Urinary bladder (tissue), 4 donors: ENCODE data around the gene BAD. TPM values are rescaled to one million over a fixed set of nuclear protein-coding genes. Genes with fewer than 3 reads are reported as not detected.
"Not testable (repeated sequence)": the region's sequence is repeated elsewhere in the genome, so short reads cannot be mapped to it uniquely, and the experiment has no call there.

ENCODE experiments used
- DNase-seq: peaks from one replicate; pipeline ENCODE4 v3.0.0-alpha.2; 2015; ENCODE audit errors: extremely low spot score
- H3K27ac ChIP-seq: one replicate; pipeline ENCODE4 v1.5.1; 2013; ENCODE audit warnings: low read depth, mild to moderate bottlenecking, moderate library complexity
- H3K36me3 ChIP-seq: one replicate; pipeline ENCODE4 v1.6.1; 2013; ENCODE audit warnings: mild to moderate bottlenecking, moderate library complexity; ENCODE audit not compliant: insufficient read depth
- H3K4me1 ChIP-seq: one replicate; pipeline ENCODE4 v1.6.1; 2013; ENCODE audit warnings: mild to moderate bottlenecking, moderate library complexity; ENCODE audit not compliant: insufficient read depth
- H3K4me3 ChIP-seq: one replicate; pipeline ENCODE4 v1.5.1; 2013; ENCODE audit warnings: low read depth, low read length
- WGBS: extraction: QIAGEN DNeasy Blood & Tissue Kit; methylation state at CpG from one replicate; pipeline ENCODE4 v1.1.7; 2013; 5-methylcytosine and 5-hydroxymethylcytosine counted together
- polyA plus RNA-seq: library from polyadenylated mRNA; stranded (reverse); fragments of 200-250 nt; gene quantifications from one replicate; pipeline ENCODE4 v1.2.3, GENCODE V29; 2013
- total RNA-seq: library from RNA; depleted of rRNA; stranded (reverse); fragments of >200 nt; gene quantifications from one replicate; pipeline ENCODE4 v1.2.3, GENCODE V29; 2014
- donor health status: healthy with polysubstance abuse.
- donor health status: healthy.

The BAD gene
- total and polyA plus RNA-seq, 2 donors = 34.2 to 111 TPM

DNA sequence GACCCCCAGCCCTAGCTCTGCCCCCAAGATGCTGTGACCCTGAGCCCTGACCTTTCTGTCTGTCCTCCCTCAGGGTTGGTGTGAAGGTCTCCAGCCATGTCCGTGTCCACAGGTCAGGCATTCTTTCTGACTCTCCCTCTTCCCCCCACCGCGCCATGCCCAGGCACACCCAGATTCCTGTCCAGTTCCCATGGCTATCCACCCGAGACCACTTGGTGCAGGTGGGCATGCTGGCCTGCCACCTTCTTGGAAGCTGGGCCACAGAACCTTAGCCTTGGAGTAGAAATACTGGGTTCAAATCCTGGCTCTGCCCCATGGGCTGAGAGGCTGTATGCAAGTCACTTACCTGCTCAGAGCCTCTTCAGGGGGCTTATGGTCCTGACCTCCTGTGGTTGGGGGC is 35.4 kb downstream of the BAD start:
- 94% methylated on average over 4 of the region's 4 CpGs for WGBS
- no peak for DNase-seq
- Histone ChIP-seq H3K4me1 (no peaks in the 10 kb centered on the region), H3K36me3 (no peaks in the 10 kb centered on the region), H3K4me3 (no peak overlapping the region), H3K27ac (no peak overlapping the region)

DNA sequence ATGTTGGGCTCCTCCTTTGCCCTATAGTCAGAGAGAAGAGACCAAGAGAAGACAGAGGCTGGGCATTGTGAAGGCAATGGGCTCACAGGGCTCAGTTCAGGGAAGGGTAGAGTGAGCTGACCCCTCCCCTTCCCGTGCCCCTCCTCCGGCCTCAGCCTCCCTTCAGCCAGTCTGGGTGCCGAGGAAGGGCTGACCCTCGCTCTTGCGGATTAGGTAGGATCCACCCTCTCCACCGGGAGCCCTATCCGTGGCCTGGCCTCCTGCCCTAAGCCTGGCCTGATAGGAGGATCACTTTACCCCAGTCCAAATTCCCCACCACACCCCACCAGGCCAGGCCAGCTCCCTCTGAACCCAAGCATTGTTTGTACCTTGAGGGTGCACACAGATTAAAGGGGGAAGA is 35.9 kb downstream of the BAD start:
- Histone ChIP-seq H3K27ac (no peak overlapping the region), H3K4me3 (no peak overlapping the region), H3K4me1 (no peaks in the 10 kb centered on the region), H3K36me3 (no peaks in the 10 kb centered on the region)
- no peak for DNase-seq
- 79% methylated on average over 7 of the region's 7 CpGs for WGBS

DNA sequence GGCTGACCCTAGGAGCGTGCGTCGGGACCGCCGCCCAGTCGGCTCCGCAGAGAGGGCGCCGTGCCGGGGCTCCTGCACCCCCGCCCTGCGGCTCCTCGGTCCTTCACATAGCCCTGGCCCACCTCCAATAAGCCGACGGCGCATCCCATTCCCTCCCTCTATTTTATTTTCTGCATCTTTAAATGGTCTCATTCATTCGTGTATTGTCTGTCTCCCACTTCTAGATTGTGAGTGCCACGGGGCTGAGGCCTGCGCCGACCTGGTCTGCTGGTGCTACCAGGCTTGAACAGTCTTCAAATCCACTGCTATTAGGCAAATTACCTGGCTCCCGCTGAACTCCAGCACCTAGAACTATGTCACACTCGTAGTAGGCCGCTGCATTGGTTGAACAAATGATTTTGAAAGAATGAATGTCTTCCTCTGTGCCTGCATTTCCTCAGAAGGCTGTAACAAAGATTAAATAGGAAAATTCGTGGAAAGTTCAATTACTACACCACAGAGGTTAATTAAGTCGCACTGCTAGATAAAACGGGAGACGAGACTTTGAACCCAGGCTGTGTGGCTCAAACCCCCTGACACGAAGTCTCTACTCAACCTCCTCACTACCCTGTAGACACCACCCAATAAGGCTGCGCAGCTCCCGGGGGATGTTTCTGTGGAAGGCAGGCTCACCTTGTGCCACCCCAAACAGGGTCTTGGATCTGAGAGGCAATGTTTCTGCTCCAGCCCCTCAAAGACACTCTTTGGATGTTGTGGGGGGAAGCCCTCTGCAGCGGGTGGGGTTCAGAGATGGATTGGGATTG is 36.5 kb downstream of the BAD start:
- H3K4me3 ChIP-seq = peak overlapping the region; percentile 56
- 41% methylated on average over 31 of the region's 31 CpGs for WGBS
- H3K36me3 ChIP-seq = no peaks in the 10 kb centered on the region
- DNase-seq = no peak
- H3K27ac ChIP-seq = no peak overlapping the region
- no peaks in the 10 kb centered on the region for H3K4me1 ChIP-seq

DNA sequence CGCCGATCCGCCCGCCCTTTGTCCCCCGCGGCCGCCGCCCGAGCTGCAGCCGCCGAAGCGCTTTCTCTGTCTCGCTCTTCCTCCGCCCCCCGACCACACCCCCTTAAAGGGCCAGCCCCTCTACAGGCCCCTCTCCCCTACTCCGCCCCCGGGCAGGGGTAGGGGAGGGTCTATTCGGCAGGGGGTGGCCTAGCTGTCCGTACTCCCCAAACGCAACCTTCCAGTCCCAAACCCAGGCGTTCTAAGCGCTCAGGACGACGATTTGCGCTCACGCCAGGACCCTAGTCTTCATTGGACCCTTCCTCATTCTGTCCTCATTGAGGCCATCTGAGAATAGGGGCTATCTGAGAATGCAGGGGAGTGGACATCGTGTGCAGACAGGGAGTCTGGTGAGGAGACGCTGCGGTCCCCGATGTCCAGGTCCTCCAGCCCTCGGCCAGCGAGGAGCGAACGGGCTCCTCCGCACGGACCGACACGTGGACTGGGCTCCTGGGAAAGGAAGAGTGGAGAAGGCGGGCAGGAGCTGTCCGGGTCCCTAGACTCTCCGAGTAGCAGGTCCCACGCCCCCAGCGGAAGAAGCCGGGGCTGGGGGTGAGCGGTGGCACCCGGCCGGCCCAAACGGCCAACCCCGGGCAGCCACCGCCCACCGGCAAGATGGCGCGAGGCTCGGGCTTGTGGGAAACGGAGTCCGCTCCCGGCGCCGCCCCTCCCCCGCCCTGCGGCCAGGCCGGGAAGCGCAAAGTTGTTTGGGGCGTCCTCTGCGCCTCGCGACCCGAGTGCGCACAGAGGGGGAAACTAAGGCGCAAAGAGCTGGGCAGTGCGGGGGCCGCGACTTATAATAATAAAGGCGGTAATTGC is 37.4 kb downstream of the BAD start, which contains the start of gene PPP1R14B:
PPP1R14B (minus strand) TSS at position 73 of the 858 bp plus-strand sequence. CDS start 270 bp downstream, outside the sequence.
- peak within 1 kb of the TSS; percentile 56 for H3K4me3 ChIP-seq
- WGBS = under 1% methylated on average over 74 of the region's 74 CpGs
- DNase-seq = no peak
- peak within 1 kb of the TSS; percentile 83 for H3K27ac ChIP-seq
- no peaks in the 10 kb centered on the region for H3K36me3 ChIP-seq
- no peaks in the 10 kb centered on the region for H3K4me1 ChIP-seq

DNA sequence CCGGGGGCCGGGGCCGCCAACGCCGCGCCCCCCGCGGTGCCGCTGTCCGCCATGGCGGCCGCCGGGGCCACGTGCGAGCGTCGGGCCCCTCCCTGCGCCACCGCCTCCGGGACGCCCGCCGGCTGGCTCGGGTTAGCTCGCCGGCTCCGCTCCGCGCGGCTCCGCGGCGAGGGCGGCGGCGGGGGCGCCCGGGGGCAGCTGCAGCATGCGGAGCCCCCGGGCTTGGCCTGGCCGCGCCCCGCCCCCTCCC is 37.9 kb downstream of the BAD start:
- DNase-seq, H3K36me3 ChIP-seq, H3K4me1 ChIP-seq, H3K27ac ChIP-seq: not testable (repeated sequence)
- WGBS = under 1% methylated on average over 43 of the region's 43 CpGs
- H3K4me3 ChIP-seq = peak overlapping the region; percentile 56

DNA sequence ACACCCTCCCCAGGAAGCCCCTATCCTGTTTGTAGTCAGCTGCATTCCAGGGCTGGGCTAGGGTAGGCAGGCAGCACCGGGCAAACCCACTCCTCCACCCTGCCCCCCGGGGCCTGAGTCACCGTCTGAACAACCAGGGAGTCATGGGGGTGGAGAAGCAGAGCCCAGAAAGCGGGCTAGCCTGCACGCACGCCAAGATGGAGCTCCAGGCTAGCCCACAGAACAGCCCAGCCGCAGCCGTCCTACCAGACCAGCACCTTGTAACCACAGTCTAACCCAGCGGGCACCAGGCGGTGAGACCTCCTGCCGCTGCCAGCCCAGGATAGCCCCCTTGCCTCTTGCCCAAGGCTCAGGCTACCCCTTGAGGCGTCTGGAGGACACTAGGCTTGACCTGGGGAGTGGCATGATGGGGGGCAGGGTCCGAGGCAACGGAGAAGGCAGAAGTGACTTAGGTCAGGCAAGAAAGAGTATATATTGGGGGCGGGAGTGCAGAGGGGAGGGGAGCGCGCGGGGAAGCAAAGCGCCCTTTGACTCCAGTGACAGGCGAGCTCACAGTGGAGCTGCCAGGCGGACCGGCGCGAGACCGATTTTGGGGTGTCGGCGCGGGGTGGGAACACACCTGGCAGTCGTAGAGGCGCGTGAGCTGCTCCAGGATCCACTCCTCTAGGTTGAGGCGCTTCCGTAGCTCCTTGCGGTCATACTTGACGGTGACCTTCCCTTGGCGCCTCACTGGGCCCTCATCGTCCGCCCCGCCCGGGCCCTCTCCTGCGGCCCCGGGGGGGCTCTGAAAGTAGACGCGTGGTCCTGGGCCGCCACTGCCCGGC is 38.5 kb downstream of the BAD start:
- no peaks in the 10 kb centered on the region for H3K4me1 ChIP-seq
- under 1% methylated on average over 46 of the region's 46 CpGs for WGBS

DNA sequence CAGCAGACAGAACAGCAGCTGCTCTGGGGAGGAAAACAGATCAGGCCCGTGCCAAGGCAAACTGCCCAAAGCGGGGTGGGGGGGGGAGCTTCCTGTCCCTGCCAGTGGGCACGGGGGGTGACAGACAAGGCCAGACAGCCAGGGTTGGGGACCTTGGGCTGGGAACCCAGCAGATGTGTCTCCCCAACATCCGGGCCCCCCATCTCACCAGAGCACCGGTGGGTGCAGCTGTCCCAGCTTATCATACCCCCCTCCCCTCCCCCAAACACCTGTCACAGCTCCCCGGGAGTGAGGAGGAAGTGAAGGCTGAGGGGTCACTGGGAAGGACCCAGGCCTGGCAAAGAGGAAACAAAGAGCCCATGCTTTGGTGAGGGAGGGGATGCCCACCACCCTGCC is 39.1 kb downstream of the BAD start:
- Histone ChIP-seq H3K27ac (peak overlapping the region; percentile 62), H3K36me3 (no peaks in the 10 kb centered on the region), H3K4me3 (peak overlapping the region; percentile 56), H3K4me1 (no peaks in the 10 kb centered on the region)
- 11% methylated on average over 6 of the region's 6 CpGs for WGBS
- no peak for DNase-seq

More for the DNA sequence above, 38.5 kb downstream of the BAD start:
- H3K36me3 ChIP-seq = no peaks in the 10 kb centered on the region
- H3K4me3 ChIP-seq = peak overlapping the region; percentile 56
- DNase-seq = no peak
- H3K27ac ChIP-seq = peak overlapping the region; percentile 62

DNA sequence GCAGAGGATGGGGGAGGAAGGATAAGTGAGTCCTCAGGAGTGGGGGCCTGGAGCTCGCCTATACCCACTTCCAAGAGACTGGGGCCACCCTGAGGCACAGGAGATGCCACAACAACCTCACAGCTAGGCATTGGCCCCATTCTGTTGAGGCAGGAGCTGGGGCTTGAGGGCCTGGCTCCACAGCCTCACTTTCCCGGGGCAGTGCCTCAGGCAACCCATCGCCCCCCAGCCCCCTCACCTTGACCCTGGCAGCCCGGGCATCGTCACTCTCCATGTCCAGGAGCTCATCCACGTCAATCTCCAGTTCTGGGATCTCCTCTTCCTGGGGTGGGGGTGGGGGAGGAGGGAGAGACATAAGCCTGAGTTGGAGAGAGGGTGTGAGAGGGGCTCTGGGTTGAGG is 39.5 kb downstream of the BAD start:
- Histone ChIP-seq H3K4me3 (no peak overlapping the region), H3K4me1 (no peaks in the 10 kb centered on the region), H3K36me3 (no peaks in the 10 kb centered on the region), H3K27ac (peak overlapping the region; percentile 62)
- WGBS = 42% methylated on average over 6 of the region's 6 CpGs
- no peak for DNase-seq

DNA sequence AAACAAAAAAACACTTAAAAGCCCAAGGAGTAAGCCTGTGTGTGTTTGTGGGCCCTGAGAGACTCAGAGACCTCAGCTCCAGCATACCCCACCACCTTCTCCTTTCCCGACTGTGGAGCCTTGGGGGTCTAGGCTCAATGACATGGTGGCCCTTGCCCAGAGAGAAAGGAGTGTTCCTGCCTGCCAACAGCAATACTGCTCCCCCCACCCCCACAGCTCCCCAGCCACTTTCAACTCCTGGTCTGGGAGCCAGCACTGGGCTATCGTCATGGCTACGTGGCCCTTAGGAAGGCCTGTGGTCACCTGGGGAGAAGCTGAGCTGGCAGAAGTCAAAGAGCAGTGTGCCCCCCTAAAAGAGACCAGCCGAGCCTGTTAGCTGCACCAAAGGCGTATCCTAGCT is 40.4 kb downstream of the BAD start:
- H3K36me3 ChIP-seq = no peaks in the 10 kb centered on the region
- WGBS = 65% methylated on average over 5 of the region's 5 CpGs
- no peak for DNase-seq
- H3K27ac ChIP-seq = no peak overlapping the region
- no peaks in the 10 kb centered on the region for H3K4me1 ChIP-seq
- no peak overlapping the region for H3K4me3 ChIP-seq

DNA sequence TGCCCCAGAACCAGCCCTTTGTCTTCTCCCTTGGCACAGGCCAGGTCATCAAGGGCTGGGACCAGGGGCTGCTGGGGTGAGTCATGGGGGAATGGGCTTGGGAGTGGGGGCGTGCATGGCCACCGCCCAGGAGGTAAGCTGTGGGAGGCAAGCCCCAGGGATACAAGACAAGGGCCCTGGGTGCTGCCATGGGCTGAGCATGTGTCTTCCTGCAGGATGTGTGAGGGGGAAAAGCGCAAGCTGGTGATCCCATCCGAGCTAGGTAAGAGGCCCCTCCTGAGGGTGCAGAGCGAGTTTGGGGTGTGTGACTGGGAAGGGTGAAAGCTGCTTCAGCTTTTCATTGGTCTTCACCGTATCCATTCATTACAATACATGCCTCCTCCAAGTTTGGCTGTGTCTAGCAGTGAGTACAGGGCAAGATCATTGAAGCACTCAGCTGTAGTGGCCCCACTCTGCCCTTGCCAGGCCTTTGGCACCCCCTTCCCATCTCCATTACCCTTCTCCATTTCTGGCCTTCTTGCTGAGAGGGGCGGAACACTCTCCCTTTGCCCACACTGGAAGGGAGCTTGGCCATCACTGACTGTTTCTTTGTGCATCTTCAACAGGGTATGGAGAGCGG is 41.1 kb downstream of the BAD start:
- Histone ChIP-seq H3K36me3 (no peaks in the 10 kb centered on the region), H3K27ac (no peak overlapping the region), H3K4me1 (no peaks in the 10 kb centered on the region), H3K4me3 (no peak overlapping the region)
- no peak for DNase-seq
- WGBS = 82% methylated on average over 8 of the region's 8 CpGs

DNA sequence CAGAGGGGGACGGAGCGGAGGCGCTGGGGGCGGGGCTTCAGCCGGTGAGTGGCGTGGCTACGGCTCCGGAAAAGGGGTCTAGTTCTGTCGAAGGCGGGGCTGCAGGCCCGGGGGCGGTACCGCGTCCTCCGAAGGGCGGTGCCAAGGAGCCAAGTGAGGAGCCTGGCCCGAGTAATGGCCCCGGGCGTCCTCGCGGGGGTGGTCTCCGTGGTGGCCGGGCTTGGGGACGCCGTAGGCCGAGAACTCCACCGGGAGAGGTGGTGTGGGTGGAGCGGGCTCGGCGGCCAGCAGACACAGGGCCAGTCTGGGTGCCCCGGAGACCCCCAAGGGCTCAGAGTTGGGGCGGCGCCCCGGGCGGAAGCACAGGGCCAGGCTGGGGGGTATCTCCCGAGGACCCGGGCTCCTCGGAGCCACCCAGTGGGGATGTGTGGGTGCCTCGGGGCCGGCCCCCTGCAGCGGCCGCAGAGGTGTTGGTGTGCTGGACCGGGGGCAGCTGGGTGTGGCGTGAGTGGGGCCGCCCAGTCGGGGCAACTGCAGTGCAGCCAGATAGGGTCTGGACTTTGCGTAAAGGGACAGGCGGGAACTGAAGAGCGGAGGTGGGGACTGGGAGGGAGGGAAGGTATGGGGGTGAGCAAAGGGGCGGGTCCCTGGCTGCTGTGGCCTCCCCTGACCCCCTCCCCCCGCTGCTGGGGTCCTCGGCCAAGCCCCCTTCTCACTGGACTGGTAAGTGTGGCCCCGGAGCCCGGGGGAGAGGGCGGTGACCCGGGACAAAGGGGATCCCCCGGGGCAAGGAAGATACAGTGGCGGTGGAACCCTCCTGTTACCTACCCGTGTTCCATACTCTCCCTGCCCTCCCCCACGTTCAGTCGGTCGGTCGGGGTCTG is 42.7 kb downstream of the BAD start:
- DNase-seq = no peak
- peak overlapping the region; percentile 81 for H3K4me3 ChIP-seq
- under 1% methylated on average over 63 of the region's 63 CpGs for WGBS
- H3K36me3 ChIP-seq = no peaks in the 10 kb centered on the region
- H3K4me1 ChIP-seq = no peaks in the 10 kb centered on the region
- H3K27ac ChIP-seq = peak overlapping the region; percentile 95

DNA sequence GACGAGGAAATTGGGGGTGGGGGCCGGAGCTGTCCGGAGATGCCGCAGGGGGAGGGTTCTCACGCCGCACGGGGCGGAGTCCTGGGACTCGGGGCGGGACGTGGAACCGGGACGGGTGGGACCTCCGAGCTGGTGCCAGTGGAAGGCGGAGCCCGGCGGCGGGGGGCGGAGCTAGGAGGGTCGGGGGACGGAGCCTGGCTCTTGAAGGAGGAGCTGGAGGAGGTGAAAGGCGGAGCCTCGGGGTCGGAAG is 43.3 kb downstream of the BAD start:
- Histone ChIP-seq H3K4me3 (peak overlapping the region; percentile 34), H3K27ac (peak overlapping the region; percentile 99), H3K4me1 (no peaks in the 10 kb centered on the region), H3K36me3 (no peaks in the 10 kb centered on the region)
- 2% methylated on average over 24 of the region's 24 CpGs for WGBS
- DNase-seq = peak; percentile 97
